Activated gamma-delta T cell (primary cell): Measurements from ENCODE around the gene ARMCX6.
A peak's percentile ranks its signal among the peaks of the same experiment; 100 is the strongest.
"Not testable (repeated sequence)": the region's sequence is repeated elsewhere in the genome, so short reads cannot be mapped to it uniquely, and the experiment has no call there.

Experiments used
- DNase-seq: peaks from one replicate; lab custom pipeline; 2025; lab: John Stamatoyannopoulos, UW
- total RNA-seq, 2 donors: gene quantifications; one replicate each; lab custom pipeline; 2026; lab: John Stamatoyannopoulos, UW

ARMCX6 gene
- total RNA-seq: 16.7 to 17.6 reads per million in 2 donors

DNA sequence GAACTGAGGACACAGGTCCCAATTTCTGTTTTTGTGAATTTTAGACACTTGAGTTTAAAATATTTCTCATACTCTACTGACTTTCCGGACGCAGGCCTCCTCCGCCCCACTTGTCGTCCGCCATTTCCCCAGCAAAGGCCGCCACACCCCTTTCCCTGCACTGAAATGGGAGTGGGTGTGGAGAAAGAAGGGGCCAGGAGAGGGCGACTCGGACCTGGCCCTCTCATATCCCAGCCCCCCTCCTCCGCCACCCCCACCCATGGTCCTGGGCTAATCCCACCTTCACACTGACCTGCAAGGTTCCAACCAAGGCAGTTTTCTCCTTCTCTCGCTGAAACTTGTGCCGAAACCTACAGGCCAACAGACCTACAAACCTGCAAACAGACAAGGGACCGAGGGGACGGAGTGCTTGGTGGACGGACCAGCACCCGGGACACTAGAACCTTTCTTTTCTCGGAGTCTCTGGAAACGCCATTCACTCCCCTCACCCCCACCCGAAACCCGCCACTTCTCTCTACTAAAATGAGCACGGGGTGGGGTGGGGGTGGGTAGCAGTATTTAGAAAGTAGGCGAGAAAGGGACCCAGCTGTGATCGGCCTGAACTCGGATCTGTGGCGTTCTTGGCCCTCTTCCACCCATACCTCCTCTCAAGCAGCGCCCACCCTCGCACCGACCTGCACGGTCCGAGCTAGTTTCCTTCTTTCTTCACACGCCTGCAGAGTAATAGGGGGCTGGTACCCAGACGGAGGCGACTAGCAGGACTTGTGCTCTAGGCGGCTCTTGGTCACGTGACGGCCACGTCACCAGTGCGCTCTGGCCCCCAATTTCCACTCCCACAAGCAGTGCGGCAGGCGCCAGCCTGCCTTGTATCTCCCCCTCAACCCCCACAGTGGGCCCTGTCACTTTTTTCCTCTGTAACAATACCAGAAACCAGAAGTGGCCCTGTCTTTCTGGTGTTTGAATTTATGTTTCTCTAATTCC lies at the start of gene ARMCX6:
TSS of gene ARMCX6 (minus strand) at position 790 of the 981 bp plus-strand sequence. CDS start 1,380 bp downstream, outside the sequence.
- DNase-seq: peak; percentile 55

DNA sequence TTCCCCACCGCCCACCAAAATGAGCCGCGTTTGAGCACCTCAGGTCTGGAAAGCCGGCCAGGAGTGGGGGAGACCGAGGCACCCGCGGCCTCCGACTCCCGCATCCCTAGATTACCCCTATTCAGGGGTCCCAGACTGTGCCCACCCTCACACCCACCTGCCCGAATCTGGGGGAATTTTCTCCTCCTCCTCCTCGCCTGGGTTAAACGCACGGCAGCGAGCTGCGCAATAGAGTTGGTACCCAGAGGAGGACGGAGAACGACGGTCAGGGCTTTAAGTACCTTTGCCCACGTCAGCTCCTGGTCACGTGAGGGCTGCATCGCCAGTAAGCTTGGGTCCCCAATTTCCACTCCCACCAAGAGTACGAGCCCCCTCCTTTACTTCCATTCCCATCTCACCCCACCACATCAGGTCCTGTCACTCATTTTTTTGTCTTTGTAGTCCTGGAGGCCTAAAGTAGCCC lies 41.8 kb upstream of the ARMCX6 start, which contains the start of gene ARMCX2:
TSS of gene ARMCX2 (minus strand) at position 250 of the 463 bp plus-strand sequence. CDS start 2,262 bp downstream, outside the sequence.
- no peak for DNase-seq

DNA sequence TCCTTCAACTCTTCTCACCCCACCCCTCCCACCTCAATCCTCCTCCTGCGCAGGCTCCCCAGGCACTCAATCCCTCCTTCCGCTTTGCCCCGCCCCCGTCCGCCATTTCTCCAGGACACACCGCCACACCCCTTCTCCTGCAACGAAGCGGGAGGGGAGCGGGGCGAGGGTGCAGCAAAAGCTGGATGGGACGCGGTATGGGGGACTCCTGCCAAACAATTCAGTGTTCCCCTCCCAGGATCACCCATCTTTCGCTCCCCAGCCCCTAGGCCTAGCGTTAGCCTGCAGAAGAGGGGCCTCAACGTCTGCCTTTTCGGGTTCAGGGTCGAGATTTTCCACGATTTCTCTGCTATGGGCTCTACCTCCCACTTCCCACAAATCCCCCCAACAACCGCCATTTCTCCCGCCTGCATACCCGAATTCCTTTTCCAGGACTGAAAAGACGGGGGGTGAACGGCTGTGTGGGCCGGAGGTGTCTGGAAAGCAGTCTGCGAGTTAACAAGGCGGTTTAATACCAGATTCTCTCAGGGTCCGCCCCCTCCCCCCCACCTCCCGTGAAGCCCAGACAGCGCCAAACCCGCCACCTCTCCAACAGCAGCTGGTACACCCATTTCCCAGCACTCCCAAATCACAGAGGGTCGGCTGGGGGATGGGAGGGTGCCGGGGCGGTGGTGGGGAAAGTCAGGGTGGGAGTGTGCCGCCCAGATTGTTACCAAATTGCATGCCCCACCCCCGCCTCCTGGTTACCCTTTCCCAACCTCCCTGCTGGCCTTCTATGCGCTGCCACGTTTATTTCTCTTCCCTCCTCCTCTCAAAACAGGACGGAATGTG lies 41.1 kb upstream of the ARMCX6 start:
- peak; percentile 12 for DNase-seq

DNA sequence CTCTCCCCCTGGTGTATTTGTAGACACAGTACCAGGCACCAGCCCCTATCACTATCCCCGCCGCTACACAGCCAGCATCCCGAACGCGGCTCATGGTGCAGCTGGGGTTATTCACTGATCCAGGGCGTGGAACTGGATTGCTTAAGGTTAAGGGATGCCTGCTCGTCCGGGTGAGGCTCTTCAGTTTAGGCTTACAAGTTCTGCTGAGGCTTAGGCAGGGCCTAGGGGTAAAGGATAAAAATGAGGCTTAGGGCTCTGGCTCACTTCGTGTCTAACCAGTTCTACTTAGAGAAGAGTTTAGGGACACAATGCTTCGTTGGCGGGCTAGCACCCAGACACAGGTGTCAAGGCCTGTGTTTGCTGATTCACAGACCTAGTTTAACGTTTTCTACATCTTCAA lies 39.7 kb upstream of the ARMCX6 start:
- no peak for DNase-seq

DNA sequence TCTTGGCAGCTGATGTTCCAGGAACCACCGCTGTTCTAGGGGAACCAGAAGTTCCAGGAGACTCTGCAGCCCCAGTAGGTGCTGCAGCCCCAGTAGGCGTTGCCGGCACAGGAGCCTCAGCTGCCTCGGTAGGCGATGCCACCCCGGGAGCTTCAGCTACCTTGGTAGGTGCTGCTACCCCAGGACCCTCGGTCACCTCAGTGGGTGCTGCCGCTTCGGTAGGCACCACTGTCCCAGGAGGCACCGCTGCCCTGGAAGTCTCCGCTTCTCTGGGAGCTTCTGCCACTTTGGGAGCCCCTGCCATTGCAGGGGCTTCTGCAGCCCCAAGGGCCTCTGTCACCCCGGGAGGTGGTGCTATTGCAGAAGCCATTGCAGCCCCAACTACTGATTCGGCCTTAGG lies 39.0 kb upstream of the ARMCX6 start:
- no peak for DNase-seq

DNA sequence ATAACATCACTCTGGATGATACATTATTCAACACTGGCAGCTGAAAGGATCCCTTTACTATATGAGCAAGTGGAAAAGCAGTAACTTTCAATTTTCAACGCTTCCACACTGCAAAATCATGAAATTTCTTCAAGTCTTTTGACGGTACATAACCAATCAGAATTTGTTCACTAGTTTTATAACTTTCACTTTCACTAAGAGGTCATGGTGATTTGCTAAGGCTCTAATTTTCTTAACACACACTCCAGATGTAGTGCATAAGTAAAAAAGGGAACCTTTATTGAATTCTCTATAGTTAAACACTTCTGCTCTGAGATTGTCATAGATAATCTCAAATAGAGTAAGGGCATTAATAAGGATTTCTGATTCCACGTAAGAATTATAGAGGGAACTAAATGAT lies 37.7 kb upstream of the ARMCX6 start:
- no peak for DNase-seq

DNA sequence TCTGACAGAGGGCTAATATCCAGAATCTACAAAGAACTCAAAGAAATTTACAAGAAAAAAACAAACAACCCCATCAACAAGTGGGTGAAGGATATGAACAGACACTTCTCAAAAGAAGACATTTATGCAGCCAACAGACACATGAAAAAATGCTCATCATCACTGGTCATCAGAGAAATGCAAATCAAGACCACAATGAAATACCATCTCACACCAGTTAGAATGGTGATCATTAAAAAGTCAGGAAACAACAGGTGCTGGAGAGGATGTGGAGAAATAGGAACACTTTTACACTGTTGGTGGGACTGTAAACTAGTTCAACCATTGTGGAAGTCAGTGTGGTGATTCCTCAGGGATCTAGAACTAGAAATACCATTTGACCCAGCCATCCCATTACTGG lies 29.9 kb upstream of the ARMCX6 start:
- DNase-seq: not testable (repeated sequence)

DNA sequence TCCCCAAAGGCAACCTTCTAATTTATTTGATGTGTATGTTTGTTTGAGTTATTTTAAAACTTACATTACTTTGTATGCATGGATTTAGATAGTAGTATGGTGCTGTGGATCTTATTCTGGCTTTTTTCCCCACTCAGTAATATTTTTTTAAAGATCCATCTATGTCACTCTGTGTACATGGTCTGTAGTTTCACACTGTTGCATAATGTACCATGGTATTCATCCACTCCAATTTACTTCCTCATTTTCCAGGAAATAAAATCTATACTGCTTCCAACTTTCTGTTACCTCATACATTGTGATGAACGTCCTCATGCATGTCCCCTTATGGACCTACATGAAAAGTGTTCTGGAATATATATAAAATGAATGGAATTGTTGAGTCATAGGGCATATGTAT lies 24.3 kb upstream of the ARMCX6 start:
- no peak for DNase-seq

DNA sequence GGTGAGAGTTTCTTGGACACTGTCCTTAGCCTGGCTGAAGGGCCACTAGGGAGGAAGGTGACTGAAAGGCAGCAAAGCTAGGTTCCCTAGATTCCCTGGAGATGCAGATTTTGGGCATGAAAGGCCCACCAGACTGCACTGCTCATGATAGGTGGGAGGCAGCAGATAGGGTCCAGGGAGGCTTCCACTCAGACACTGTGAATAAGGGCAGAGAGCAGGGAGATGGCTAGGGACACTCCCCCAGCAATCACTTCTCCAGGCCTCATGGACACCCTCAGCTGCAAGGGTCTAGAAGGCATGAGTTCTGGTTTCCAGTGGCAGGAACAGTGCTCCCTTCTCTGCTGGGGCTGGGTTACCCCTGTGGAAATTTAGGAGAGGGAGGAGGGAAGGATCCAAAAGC lies 21.8 kb upstream of the ARMCX6 start:
- DNase-seq: no peak

DNA sequence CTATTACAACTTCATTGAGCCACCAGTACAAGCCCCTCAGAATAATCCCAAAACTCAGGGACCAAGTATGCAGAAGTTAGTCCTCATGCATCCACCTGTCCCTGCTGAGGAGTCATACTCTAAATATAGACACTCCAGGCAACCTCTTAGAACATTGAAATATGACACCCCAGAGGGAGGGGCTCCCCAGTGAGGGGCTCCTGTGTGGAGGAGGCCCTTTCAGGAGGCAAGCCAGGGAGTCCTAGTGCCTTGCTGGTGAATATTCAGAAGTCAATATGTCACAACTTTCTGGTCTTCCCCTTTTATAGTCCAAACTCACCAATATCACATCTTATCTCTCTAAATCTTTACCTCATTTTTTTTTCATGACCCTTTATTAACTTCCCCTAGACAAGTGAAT lies 1.6 kb upstream of the ARMCX6 start:
- DNase-seq: no peak

DNA sequence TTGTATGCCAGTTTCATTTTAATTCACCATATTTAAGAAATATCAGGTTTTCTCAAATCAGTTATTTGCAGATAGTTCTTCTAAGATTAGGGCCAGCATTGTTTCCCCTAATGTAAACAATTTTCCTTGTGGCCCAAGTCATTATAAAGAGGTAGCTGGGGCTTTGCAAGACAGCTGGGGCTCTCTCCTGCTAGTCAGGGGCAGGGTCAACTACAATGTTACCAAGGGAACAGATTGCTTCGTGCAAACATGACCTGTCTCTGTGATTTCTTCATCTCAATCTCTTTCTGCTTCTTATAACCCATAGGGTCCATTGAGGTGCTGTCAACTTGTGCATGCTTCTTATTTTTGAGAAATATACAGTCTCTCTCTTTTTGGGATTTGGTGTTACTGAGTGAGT lies 12.1 kb downstream of the ARMCX6 start:
- DNase-seq: no peak

DNA sequence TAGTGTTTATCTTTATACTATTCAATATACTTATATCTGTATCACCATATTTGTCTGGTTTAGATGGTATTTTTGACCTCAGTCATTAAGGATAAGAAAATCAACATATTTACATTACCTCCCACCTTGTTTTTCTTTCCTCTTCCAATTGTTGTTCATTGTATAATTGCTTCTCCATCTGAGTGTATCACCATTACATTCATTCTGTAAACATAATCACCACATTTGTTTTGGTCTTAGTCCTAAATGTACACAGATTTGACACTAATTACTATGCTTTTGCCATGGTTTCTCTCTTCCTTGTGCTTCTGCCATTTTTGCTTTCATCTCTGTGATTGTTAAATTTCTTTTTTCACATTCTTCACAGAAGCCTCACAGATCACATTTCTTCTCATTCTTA lies 12.7 kb downstream of the ARMCX6 start:
- no peak for DNase-seq

DNA sequence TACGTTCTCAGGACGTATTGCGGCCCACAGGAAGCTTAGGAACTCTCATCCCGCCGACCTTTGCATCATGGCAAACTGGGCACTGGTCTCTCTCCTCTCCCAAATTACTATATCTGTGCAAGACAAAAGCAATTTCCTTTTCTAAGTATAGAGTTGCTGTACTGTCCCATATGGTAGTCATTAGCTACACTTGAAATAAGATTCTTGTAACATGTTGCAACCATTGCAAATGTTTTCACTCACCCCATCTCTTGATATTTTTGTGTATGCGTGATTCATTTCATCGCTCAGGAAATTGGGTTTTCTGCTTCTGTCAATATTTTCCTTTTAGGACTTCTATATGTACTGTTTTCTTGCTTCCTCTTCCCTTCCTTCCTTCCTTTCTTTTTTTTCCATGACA lies 15.7 kb downstream of the ARMCX6 start:
- DNase-seq: no peak

DNA sequence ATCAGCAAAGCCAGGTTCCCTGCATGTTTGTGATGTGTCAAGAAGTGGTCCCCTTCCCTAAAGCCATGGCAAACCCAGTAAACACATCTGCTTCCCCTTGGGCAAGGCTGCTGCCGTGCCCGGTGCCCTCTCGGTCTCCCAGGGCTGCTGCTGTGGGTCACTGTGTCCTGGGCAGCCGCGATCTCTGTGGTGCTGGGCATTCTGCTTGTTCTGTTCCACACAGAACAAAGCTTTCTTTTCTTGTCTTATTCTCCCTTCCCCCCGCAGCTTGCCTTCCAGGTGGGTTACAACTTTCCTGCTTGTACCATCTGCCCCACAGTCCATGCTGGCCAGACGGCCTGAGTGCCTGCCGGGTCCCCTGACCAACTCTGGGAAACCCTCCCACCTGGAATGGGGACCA lies 18.2 kb downstream of the ARMCX6 start:
- not testable (repeated sequence) for DNase-seq

DNA sequence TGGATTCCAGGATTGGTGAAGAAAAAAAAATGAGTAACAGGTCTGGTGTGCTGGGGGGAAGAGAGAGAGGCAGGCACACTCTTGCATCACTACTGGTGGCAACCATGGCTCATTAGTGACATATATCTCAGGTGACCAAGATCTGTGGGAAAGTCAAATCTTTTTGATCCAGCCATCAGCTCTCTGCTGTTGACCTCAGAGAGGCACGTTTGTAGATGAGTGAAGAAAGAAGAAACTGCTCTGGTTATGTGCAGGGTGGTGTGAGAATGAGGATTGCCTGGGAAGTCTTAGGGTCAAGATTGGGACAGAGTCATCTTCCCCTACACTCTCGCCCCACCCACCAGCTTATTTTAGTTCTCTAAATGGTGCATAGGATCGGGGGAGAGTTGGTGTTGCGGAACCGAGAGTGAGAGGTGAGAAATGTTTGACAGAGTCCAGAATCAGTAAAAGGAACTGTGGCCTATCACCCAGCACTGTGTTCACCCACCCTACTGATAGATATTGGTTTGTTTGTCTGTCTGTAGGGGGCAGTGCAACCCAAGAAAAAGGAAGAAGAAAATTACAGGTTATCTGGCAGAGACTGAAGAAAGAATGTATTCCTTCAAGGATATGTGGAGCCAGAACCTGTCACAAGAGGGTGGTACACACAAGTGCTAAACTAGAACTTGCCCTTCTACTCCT lies 21.9 kb downstream of the ARMCX6 start:
- DNase-seq: no peak
